Transverse colon (tissue), 4 donors: ENCODE measurements around the gene WDFY2. TPM values are rescaled to one million over a fixed set of nuclear protein-coding genes. Genes with fewer than 3 reads are reported as not detected.

ENCODE experiments used
- DNase-seq: peaks from one replicate; pipeline ENCODE4 v3.0.0-alpha.2; 2019
- H3K27ac ChIP-seq, 4 donors: fragments of 200-600 bp; sonication (generic); 2 replicates each; pipeline ENCODE4 v1.5.1; 2016 to 2018; ENCODE audit warnings: inconsistent platforms in 4 of 4
- H3K27me3 ChIP-seq: fragments of 200-600 bp; sonication (generic); 2 replicates; pipeline ENCODE4 v1.5.1; 2017; ENCODE audit warnings: inconsistent platforms
- H3K36me3 ChIP-seq, 4 donors: fragments of 200-600 bp; sonication (generic); 2 replicates each; pipeline ENCODE4 v1.5.1; 2017 to 2019; ENCODE audit warnings: inconsistent platforms in 4 of 4
- H3K4me1 ChIP-seq, 4 donors: fragments of 200-600 bp; sonication (generic); 2 replicates each; pipeline ENCODE4 v1.5.1; 2017 to 2020; ENCODE audit warnings: inconsistent platforms in 4 of 4
- H3K4me3 ChIP-seq, 4 donors: fragments of 200-600 bp; sonication (generic); 1 replicate in 1 of 4; 2 replicates in 3 of 4; pipeline versions ENCODE4 v1.5.1 to v1.6.1; 2017 to 2019; ENCODE audit warnings: inconsistent platforms in 4 of 4
- H3K9me3 ChIP-seq, 2 donors: fragments of 200-600 bp; sonication (generic); 2 replicates each; pipeline ENCODE4 v1.5.1; 2017 to 2019; ENCODE audit warnings: inconsistent platforms in 2 of 2
- EP300 ChIP-seq: sonication (generic); formaldehyde crosslinking; IDR thresholded peaks from one replicate; pipeline ENCODE4 v1.6.1; 2017; ENCODE audit warnings: antibody characterized with exemption, low read depth
- POLR2A ChIP-seq: fragments of 450-650 bp; IDR thresholded peaks from one replicate; pipeline ENCODE4 v1.6.1; 2016; ENCODE audit warnings: antibody characterized with exemption, mild to moderate bottlenecking, moderate library complexity
- POLR2AphosphoS5 ChIP-seq, 3 donors: sonication (generic); formaldehyde crosslinking; IDR thresholded peaks; one replicate each; pipeline ENCODE4 v1.6.1; 2016; ENCODE audit warnings: antibody characterized with exemption in 3 of 3
- WGBS, 2 donors: methylation state at CpG; one replicate each; pipeline ENCODE4 v1.1.5; 2018; ENCODE audit warnings: low coverage in 1 of 2; 5-methylcytosine and 5-hydroxymethylcytosine counted together
- in situ Hi-C, 4 donors: fragments of 200-750 bp; cut with MboI; loops; one replicate each; pipeline versions ENCODE4 v1.15.0 to v1.15.1; 2017; ENCODE audit warnings: low sequenced_read_pairs in 3 of 4, low pct_ligation_motif_present in 1 of 4, low pct_unique_long_range_greater_than_20kb in 1 of 4
- intact Hi-C: fragments of 100-400 bp; cut with DNase I; formaldehyde crosslinking; loops from one replicate; pipeline ENCODE4 v1.15.1; 2023; ENCODE audit warnings: low total_unique reads
- total RNA-seq, 4 donors: library from RNA; depleted of rRNA; stranded (reverse); fragments of >200 nt; gene quantifications; one replicate each; pipeline ENCODE4 v1.1.0, GENCODE V29; 2016
- TF ChIP-seq, protein P1 (sequence below), 5 experiments: fragments of 200-600 bp in 3 of 5; fragments of 450-650 bp in 2 of 5; sonication (generic) in 3 of 5; IDR thresholded peaks; 1 replicate in 2 of 5; 2 replicates in 3 of 5; pipeline ENCODE4 v1.5.1; 2016 to 2017; ENCODE audit warnings: antibody characterized with exemption in 5 of 5, inconsistent platforms in 3 of 5, mild to moderate bottlenecking in 2 of 5, moderate library complexity in 1 of 5

The WDFY2 gene
- total RNA-seq, 4 donors from 2014 or later, result 2.4 to 12.3 (median 6.7) TPM

DNA sequence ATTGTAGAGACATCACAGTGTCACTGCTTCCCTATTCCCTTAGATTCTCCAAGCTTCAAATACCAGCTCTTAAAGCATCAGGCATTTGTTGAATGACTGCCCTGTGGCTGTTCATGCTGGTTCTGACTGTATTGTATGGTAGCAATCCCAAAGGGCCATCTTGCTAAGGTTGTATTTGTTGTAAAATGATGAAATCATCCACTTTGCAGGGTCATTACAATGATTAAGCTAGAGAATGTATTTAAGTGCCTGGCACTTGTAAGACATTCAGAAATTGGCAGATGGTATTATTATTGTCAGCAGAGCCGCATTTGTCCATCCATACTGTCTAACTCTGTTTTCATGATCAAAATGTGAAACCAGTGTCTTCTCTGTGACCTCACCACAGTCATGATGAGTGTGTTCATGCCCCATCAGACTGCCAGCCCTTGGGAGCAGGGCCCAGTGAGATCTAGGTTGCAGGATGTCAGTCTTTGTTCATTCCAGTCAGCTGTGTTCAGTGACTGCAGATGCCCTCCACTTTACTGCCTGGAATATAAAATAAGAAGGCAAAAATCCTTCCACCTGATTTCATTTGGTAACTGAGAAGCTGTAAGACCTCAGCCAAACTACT is 133.6 kb downstream of the WDFY2 start:
- TF ChIP-seq, protein P1, sequence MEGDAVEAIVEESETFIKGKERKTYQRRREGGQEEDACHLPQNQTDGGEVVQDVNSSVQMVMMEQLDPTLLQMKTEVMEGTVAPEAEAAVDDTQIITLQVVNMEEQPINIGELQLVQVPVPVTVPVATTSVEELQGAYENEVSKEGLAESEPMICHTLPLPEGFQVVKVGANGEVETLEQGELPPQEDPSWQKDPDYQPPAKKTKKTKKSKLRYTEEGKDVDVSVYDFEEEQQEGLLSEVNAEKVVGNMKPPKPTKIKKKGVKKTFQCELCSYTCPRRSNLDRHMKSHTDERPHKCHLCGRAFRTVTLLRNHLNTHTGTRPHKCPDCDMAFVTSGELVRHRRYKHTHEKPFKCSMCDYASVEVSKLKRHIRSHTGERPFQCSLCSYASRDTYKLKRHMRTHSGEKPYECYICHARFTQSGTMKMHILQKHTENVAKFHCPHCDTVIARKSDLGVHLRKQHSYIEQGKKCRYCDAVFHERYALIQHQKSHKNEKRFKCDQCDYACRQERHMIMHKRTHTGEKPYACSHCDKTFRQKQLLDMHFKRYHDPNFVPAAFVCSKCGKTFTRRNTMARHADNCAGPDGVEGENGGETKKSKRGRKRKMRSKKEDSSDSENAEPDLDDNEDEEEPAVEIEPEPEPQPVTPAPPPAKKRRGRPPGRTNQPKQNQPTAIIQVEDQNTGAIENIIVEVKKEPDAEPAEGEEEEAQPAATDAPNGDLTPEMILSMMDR (IDR thresholded peaks at IDR 0.05), result no peak
- TF ChIP-seq POLR2AphosphoS5 (IDR thresholded peaks at IDR 0.05) (no peak), EP300 (no peak), POLR2A (no peak)
- 80 to 86% methylated on average over 1 of the region's 1 CpG for WGBS, 2 donors
- H3K36me3 ChIP-seq, result no peaks in the 10 kb centered on the region

DNA sequence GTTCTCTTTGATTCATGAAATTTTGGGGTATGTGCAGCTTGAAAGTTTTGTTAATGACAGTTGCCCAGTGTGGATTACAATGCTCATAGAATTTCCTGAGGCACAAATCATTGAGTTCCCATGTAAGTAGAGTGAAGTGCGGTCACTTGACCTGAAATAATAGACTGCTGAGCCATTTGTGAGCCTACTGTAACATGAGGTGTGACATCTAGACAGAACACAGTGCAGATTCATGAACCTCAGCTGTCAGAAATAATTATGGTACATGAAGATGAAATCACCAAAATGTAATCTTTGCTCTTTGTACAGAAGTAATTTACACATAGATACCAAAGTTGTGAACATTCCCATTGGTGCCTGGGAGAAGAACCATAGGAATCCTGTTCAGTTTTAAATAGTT is 135.1 kb downstream of the WDFY2 start:
- in situ Hi-C loops (no loop called here), intact Hi-C loops (no loop called here)
- Histone ChIP-seq H3K4me3 (no peak overlapping the region), H3K36me3 (no peaks in the 10 kb centered on the region), H3K4me1 (peaks cover 0 to 7% (median 0%) of the 10 kb centered on the region in 4 donors), H3K27me3 (no peaks in the 10 kb centered on the region), H3K27ac (no peak overlapping the region), H3K9me3 (no peaks in the 10 kb centered on the region)
- DNase-seq, result no peak
- 100% methylated on average over 1 of the region's 1 CpG for WGBS, 2 donors
- TF ChIP-seq EP300 (no peak), POLR2A (no peak), POLR2AphosphoS5 (IDR thresholded peaks at IDR 0.05) (no peak)
- TF ChIP-seq, protein P1 (IDR thresholded peaks at IDR 0.05), result no peak

More for the DNA sequence above, 133.6 kb downstream of the WDFY2 start:
- in situ Hi-C loops, result no loop called here
- Histone ChIP-seq H3K27ac (no peak overlapping the region), H3K27me3 (no peaks in the 10 kb centered on the region), H3K4me3 (no peak overlapping the region), H3K9me3 (no peaks in the 10 kb centered on the region), H3K4me1 (peaks cover 0 to 7% (median 0%) of the 10 kb centered on the region in 4 donors)
- DNase-seq, result no peak
- intact Hi-C loops, result no loop called here

DNA sequence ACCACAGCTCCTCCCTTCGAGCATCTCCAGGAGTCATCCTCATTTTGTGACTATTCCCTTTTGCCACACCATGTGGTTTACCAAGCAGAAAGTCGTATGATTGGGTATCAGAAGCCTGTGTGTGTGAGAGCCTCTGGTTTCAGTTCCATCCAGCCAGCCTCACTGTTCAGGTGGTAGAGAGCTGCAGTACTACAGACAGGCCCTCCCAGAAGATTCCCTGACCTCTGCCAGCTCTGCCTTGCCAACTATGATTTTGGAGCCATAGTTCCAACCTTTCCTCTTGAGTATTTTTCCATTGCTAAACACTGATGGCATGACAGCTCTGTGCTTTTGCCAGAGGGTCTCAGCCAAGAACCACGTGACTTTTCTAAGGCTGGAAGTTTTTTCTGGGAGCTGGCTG is 137.2 kb downstream of the WDFY2 start:
- no peak for DNase-seq
- TF ChIP-seq POLR2A, result no peak
- no peak for TF ChIP-seq EP300
- TF ChIP-seq, protein P1 (IDR thresholded peaks at IDR 0.05), result no peak
- no peak for TF ChIP-seq POLR2AphosphoS5 (IDR thresholded peaks at IDR 0.05)
- intact Hi-C loops (no loop called here), in situ Hi-C loops (no loop called here)
- peaks cover 0 to 7% (median 0%) of the 10 kb centered on the region in 4 donors for H3K4me1 ChIP-seq
- H3K9me3 ChIP-seq, result no peaks in the 10 kb centered on the region
- 63 to 66% methylated on average over 2 to 3 of the region's 3 CpGs for WGBS, 2 donors
- H3K4me3 ChIP-seq, result no peak overlapping the region
- no peaks in the 10 kb centered on the region for H3K27me3 ChIP-seq
- no peak overlapping the region for H3K27ac ChIP-seq
- H3K36me3 ChIP-seq, result no peaks in the 10 kb centered on the region

DNA sequence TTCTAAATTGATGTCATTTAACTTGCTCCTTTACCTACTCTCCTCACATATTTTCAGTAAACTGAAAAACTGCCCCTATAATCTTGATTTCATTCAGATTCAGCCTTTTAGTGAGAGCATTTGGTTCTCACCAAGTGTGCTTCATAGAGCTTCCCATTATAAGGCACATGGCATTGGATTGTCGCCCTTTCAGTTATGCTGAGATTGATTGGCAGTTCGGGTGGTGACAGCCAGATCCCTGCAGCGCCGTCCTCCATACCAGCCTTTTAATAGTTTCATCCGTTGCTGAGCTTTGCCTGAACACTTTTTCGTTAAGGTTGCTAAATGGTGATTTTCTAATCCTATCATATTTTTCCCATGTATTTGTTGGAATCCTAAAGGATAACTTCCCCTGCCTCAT is 139.3 kb downstream of the WDFY2 start:
- in situ Hi-C loops (no loop called here), intact Hi-C loops (no loop called here)
- TF ChIP-seq POLR2AphosphoS5 (IDR thresholded peaks at IDR 0.05) (no peak), POLR2A (no peak), EP300 (no peak)
- TF ChIP-seq, protein P1 (IDR thresholded peaks at IDR 0.05), result no peak
- H3K27ac ChIP-seq, result no peak overlapping the region
- no peaks in the 10 kb centered on the region for H3K27me3 ChIP-seq
- no peak for DNase-seq
- no peaks in the 10 kb centered on the region for H3K36me3 ChIP-seq
- no peak overlapping the region for H3K4me3 ChIP-seq
- H3K9me3 ChIP-seq, result no peaks in the 10 kb centered on the region
- WGBS, 2 donors, result 80 to 99% methylated on average over 1 to 6 of the region's 6 CpGs
- H3K4me1 ChIP-seq, result peaks cover 0 to 7% (median 0%) of the 10 kb centered on the region in 4 donors
